Astrocyte (in vitro differentiated cells and primary cell): Measurements from ENCODE around the gene SMARCB1. TPM values are rescaled to one million over a fixed set of nuclear protein-coding genes. Genes with fewer than 3 reads are reported as not detected.

Source experiments
- DNase-seq: peaks from one replicate; pipeline ENCODE4 v3.0.0-alpha.2; 2010; ENCODE audit warnings: low read depth
- FAIRE-seq: peaks from 2 replicates; lab custom pipeline; 2011; peaks lifted over from hg19 to GRCh38; lab: Jason Lieb, UNC
- H2AFZ ChIP-seq: 2 replicates; pipeline ENCODE4 v1.6.0; 2012; ENCODE audit warnings: low read depth, low read length, inconsistent platforms
- H3K27ac ChIP-seq: 2 replicates; pipeline ENCODE4 v1.5.1; 2011; ENCODE audit warnings: low read depth, low read length, inconsistent platforms
- H3K27me3 ChIP-seq: 2 replicates; pipeline ENCODE4 v1.6.0; 2011; ENCODE audit warnings: low read length, inconsistent platforms; ENCODE audit not compliant: insufficient read depth
- H3K36me3 ChIP-seq: 2 replicates; pipeline ENCODE4 v1.5.1; 2011; ENCODE audit warnings: low read length, inconsistent platforms; ENCODE audit not compliant: insufficient read depth
- H3K4me1 ChIP-seq: 2 replicates; pipeline ENCODE4 v1.5.1; 2011; ENCODE audit warnings: low read length, inconsistent platforms; ENCODE audit not compliant: insufficient read depth
- H3K4me2 ChIP-seq: 2 replicates; pipeline ENCODE4 v1.6.0; 2012; ENCODE audit warnings: low read length, inconsistent platforms
- H3K4me3 ChIP-seq: 2 replicates; pipeline ENCODE4 v1.5.1; 2011; ENCODE audit warnings: low read depth, mild to moderate bottlenecking, low read length, inconsistent platforms; ENCODE audit not compliant: insufficient read depth
- H3K79me2 ChIP-seq: 2 replicates; pipeline ENCODE4 v1.6.0; 2012; ENCODE audit warnings: mild to moderate bottlenecking, low read length, inconsistent platforms; ENCODE audit not compliant: insufficient read depth
- H3K9ac ChIP-seq: 2 replicates; pipeline ENCODE4 v1.6.0; 2012; ENCODE audit warnings: mild to moderate bottlenecking, low read length, inconsistent platforms
- H3K9me3 ChIP-seq: 2 replicates; pipeline ENCODE4 v1.5.1; 2012; ENCODE audit warnings: low read depth, mild to moderate bottlenecking, low read length, inconsistent platforms; ENCODE audit not compliant: insufficient read depth
- H4K20me1 ChIP-seq: 2 replicates; pipeline ENCODE4 v1.6.0; 2012; ENCODE audit warnings: low read length, inconsistent platforms; ENCODE audit not compliant: insufficient read depth
- H3K27ac Mint-ChIP-seq: one replicate; pipeline ENCODE4 v1.8.0; 2021; ENCODE audit warnings: mild to moderate bottlenecking, mixed read lengths; ENCODE audit not compliant: unreplicated experiment
- H3K27me3 Mint-ChIP-seq: one replicate; pipeline ENCODE4 v1.8.0; 2021; ENCODE audit warnings: low read depth, mixed read lengths; ENCODE audit not compliant: unreplicated experiment
- H3K36me3 Mint-ChIP-seq: one replicate; pipeline ENCODE4 v1.8.0; 2021; ENCODE audit warnings: low read depth, mixed read lengths; ENCODE audit not compliant: unreplicated experiment
- H3K4me1 Mint-ChIP-seq: one replicate; pipeline ENCODE4 v1.8.0; 2021; ENCODE audit warnings: low read depth, mixed read lengths; ENCODE audit not compliant: unreplicated experiment
- H3K4me3 Mint-ChIP-seq: one replicate; pipeline ENCODE4 v1.8.0; 2021; ENCODE audit warnings: mild to moderate bottlenecking, moderate library complexity, mixed read lengths; ENCODE audit not compliant: unreplicated experiment
- H3K9me3 Mint-ChIP-seq: one replicate; pipeline ENCODE4 v1.8.0; 2021; ENCODE audit warnings: mild to moderate bottlenecking, mixed read lengths; ENCODE audit not compliant: unreplicated experiment
- CTCF ChIP-seq: IDR thresholded peaks from 2 replicates; pipeline ENCODE4 v1.5.1; 2011; ENCODE audit warnings: low read depth, mild to moderate bottlenecking, inconsistent platforms, low read length, moderate library complexity; ENCODE audit not compliant: insufficient read depth
- EZH2 ChIP-seq: IDR thresholded peaks from 2 replicates; pipeline ENCODE4 v1.6.1; 2012; ENCODE audit warnings: mild to moderate bottlenecking, low read length, inconsistent platforms; ENCODE audit not compliant: insufficient read depth
- total RNA-seq: library from RNA; stranded (reverse); gene quantifications from 2 replicates; pipeline ENCODE4 v1.2.1, GENCODE V29; 2021

Gene SMARCB1
- total RNA-seq, 1 donor from 2014 or later, result 91.3 TPM

GRCh38 chr22:23856721-23857605 is 70.2 kb downstream of the SMARCB1 start:
- Histone ChIP-seq H3K27me3 (no peaks in the 10 kb centered on the region), H3K9ac (peak overlapping the region; percentile 72), H3K4me3 (peak overlapping the region; percentile 75), H3K36me3 (no peaks in the 10 kb centered on the region), H3K79me2 (no peaks in the 10 kb centered on the region), H3K4me1 (peaks cover 16% of the 10 kb centered on the region), H3K9me3 (no peaks in the 10 kb centered on the region), H2AFZ (peak overlapping the region; percentile 90), H3K27ac (peak overlapping the region; percentile 15), H3K4me2 (peak overlapping the region; percentile 92), H4K20me1 (no peaks in the 10 kb centered on the region)
- TF ChIP-seq CTCF (no peak), EZH2 (no peak)
- Mint-ChIP-seq H3K4me3 (peak overlapping the region; percentile 92), H3K36me3 (no peaks in the 10 kb centered on the region), H3K27ac (peak overlapping the region; percentile 83), H3K9me3 (no peaks in the 10 kb centered on the region), H3K4me1 (peaks cover 7% of the 10 kb centered on the region), H3K27me3 (no peaks in the 10 kb centered on the region)
- DNase-seq (peak; percentile 54), FAIRE-seq (no peak)

GRCh38 chr22:23857606-23858483 is 71.1 kb downstream of the SMARCB1 start, which contains the start of gene SLC2A11:
Gene SLC2A11, plus strand, starts transcription at chr22:23857875. Its CDS starts 125 bp downstream, at chr22:23858000.
- H3K27ac Mint-ChIP-seq, result peak within 1 kb of the TSS; percentile 83
- peaks cover 3% of the 10 kb centered on the region for H3K36me3 Mint-ChIP-seq

More at GRCh38 chr22:23857606-23858483, 71.1 kb downstream of the SMARCB1 start, which contains the start of gene SLC2A11:
- Histone ChIP-seq H3K79me2 (no peaks in the 10 kb centered on the region), H3K9ac (peak within 1 kb of the TSS; percentile 72), H3K27me3 (no peaks in the 10 kb centered on the region), H2AFZ (peak within 1 kb of the TSS; percentile 90), H3K4me3 (peak within 1 kb of the TSS; percentile 75), H3K36me3 (no peaks in the 10 kb centered on the region), H4K20me1 (no peaks in the 10 kb centered on the region), H3K4me2 (peak within 1 kb of the TSS; percentile 92), H3K27ac (peak within 1 kb of the TSS; percentile 15), H3K9me3 (no peaks in the 10 kb centered on the region), H3K4me1 (peaks cover 16% of the 10 kb centered on the region)
- TF ChIP-seq CTCF, result peak; percentile 10
- no peak for TF ChIP-seq EZH2
- peaks cover 7% of the 10 kb centered on the region for H3K4me1 Mint-ChIP-seq
- FAIRE-seq (peak; percentile 75), DNase-seq (peak; percentile 89)
- H3K9me3 Mint-ChIP-seq, result no peaks in the 10 kb centered on the region
- H3K27me3 Mint-ChIP-seq, result no peaks in the 10 kb centered on the region
- peak within 1 kb of the TSS; percentile 92 for H3K4me3 Mint-ChIP-seq
